SH-SY5Y (cell line): ENCODE measurements around the gene LY6G5C.

Experiments used
- GATA2 ChIP-seq: IDR thresholded peaks from 2 replicates; pipeline ENCODE4 v1.6.1; 2011; ENCODE audit warnings: mild to moderate bottlenecking, low read depth, low read length
- GATA3 ChIP-seq: IDR thresholded peaks from 2 replicates; pipeline ENCODE4 v1.6.1; 2011; ENCODE audit warnings: low read depth, mild to moderate bottlenecking, low read length, moderate library complexity

DNA sequence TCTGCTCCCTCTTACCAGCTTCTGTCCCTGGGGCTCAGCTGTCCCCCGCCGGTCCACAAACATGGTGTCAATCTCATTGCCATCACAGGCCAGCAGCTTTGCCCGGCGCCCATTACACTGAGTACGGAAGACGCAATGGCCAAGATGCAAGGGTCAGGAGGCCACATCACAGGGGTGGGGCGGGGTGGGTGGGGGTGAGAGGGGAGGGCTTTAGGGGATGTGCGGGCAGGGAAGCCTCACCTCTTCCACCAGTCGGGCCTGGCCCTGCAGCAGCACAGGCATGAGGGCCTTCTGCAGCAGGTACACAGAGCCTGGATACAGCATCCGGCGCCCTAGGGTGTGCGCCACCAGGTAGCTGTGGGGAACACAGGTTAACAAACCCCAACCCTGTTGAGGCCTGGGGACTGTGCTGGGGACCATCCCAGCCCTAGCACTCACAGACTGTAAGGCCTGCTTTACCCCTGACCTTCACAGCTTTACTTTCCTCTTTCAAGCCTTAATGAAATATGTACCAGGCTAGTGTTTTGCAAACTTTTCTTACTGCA is 10.8 kb upstream of the LY6G5C start:
- TF ChIP-seq GATA2 (no peak), GATA3 (no peak)
